Neural cell (in vitro differentiated cells): Measurements from ENCODE around the gene IL17REL. TPM values are rescaled to one million over a fixed set of nuclear protein-coding genes. Genes with fewer than 3 reads are reported as not detected.

Experiments used
- H2AFZ ChIP-seq: fragments of 200-600, 300-800 bp; sonication (generic), shearing (Covaris generic); 2 replicates; pipeline ENCODE4 v1.6.0; 2014; ENCODE audit warnings: low read depth, mild to moderate bottlenecking, antibody characterized with exemption, low read length, moderate library complexity
- H3F3A ChIP-seq: fragments of 200-600 bp; shearing (Covaris generic); 2 replicates; pipeline ENCODE4 v1.6.1; 2016; ENCODE audit warnings: mild to moderate bottlenecking, moderate library complexity, mixed read lengths, antibody characterized with exemption, low read length; ENCODE audit not compliant: insufficient read depth, poor library complexity, severe bottlenecking
- H3K27ac ChIP-seq: fragments of 200-600, 300-800 bp; sonication (generic), shearing (Covaris generic); 2 replicates; pipeline ENCODE4 v1.5.1; 2014; ENCODE audit warnings: mild to moderate bottlenecking, low read length, moderate library complexity
- H3K27me3 ChIP-seq: fragments of 300-800, 200-600 bp; sonication (generic), shearing (Covaris generic); 2 replicates; pipeline ENCODE4 v1.6.0; 2014; ENCODE audit warnings: mild to moderate bottlenecking, low read depth, low read length, moderate library complexity; ENCODE audit not compliant: insufficient read depth
- H3K36me3 ChIP-seq: fragments of 300-800, 200-600 bp; sonication (generic), shearing (Covaris generic); 2 replicates; pipeline ENCODE4 v1.5.1; 2014; ENCODE audit warnings: mild to moderate bottlenecking, antibody characterized with exemption, low read length, moderate library complexity; ENCODE audit not compliant: insufficient read depth
- H3K4me2 ChIP-seq: fragments of 300-800, 200-600 bp; sonication (generic), shearing (Covaris generic); 2 replicates; pipeline ENCODE4 v1.6.0; 2014; ENCODE audit warnings: mild to moderate bottlenecking, low read length
- H3K4me3 ChIP-seq: fragments of 300-800, 200-600 bp; sonication (generic), shearing (Covaris generic); 2 replicates; pipeline ENCODE4 v1.5.1; 2014; ENCODE audit warnings: mild to moderate bottlenecking, low read length, moderate library complexity
- H3K79me2 ChIP-seq: fragments of 200-600 bp; shearing (Covaris generic); replicated peaks from 2 replicates; pipeline ENCODE4 v1.6.0; 2014; ENCODE audit warnings: mild to moderate bottlenecking, low read length, moderate library complexity; ENCODE audit not compliant: insufficient read depth
- H3K9ac ChIP-seq: fragments of 300-800, 200-600 bp; sonication (generic), shearing (Covaris generic); 2 replicates; pipeline ENCODE4 v1.6.1; 2016; ENCODE audit warnings: mild to moderate bottlenecking, low read length, mixed read lengths
- H3K9me2 ChIP-seq: fragments of 200-600 bp; shearing (Covaris generic); 2 replicates; pipeline ENCODE4 v1.6.1; 2016; ENCODE audit warnings: mild to moderate bottlenecking, low read length, mixed read lengths; ENCODE audit not compliant: insufficient read depth
- H3K9me3 ChIP-seq: fragments of 200-600, 300-800 bp; sonication (generic), shearing (Covaris generic); 2 replicates; pipeline ENCODE4 v1.6.1; 2016; ENCODE audit warnings: mild to moderate bottlenecking, mixed run types, low read length, moderate library complexity, mixed read lengths
- H4K20me1 ChIP-seq: fragments of 200-600 bp; shearing (Covaris generic); 2 replicates; pipeline ENCODE4 v1.6.1; 2016; ENCODE audit warnings: mild to moderate bottlenecking, mixed run types; ENCODE audit not compliant: insufficient read depth
- EP300 ChIP-seq: fragments of 450-650 bp; conservative IDR thresholded peaks from 2 replicates; pipeline ENCODE4 v1.6.1; 2014; ENCODE audit warnings: antibody characterized with exemption, mild to moderate bottlenecking, moderate library complexity; ENCODE audit not compliant: poor library complexity, severe bottlenecking
- EZH2 ChIP-seq: fragments of 200-600, 300-800 bp; shearing (Covaris generic), sonication (generic); IDR thresholded peaks from 2 replicates; pipeline ENCODE4 v1.6.1; 2014; ENCODE audit warnings: antibody characterized with exemption, low read length, borderline replicate concordance, mild to moderate bottlenecking; ENCODE audit not compliant: insufficient read depth, poor library complexity, severe bottlenecking
- MXI1 ChIP-seq: fragments of 450-650 bp; conservative IDR thresholded peaks from 2 replicates; pipeline ENCODE4 v1.6.1; 2014; ENCODE audit warnings: antibody characterized with exemption, mild to moderate bottlenecking; ENCODE audit not compliant: poor library complexity, severe bottlenecking
- POLR2AphosphoS5 ChIP-seq: IDR thresholded peaks from 2 replicates; pipeline ENCODE4 v1.6.1; 2012
- RAD21 ChIP-seq: fragments of 450-650 bp; conservative IDR thresholded peaks from 2 replicates; pipeline ENCODE4 v1.6.1; 2014; ENCODE audit warnings: antibody characterized with exemption, mild to moderate bottlenecking, moderate library complexity
- SMC3 ChIP-seq: fragments of 450-650 bp; conservative IDR thresholded peaks from 2 replicates; pipeline ENCODE4 v1.6.1; 2014; ENCODE audit warnings: antibody characterized with exemption, mild to moderate bottlenecking, moderate library complexity; ENCODE audit not compliant: poor library complexity
- TAF1 ChIP-seq: IDR thresholded peaks from 2 replicates; pipeline ENCODE4 v1.6.1; 2012; ENCODE audit warnings: low read depth
- polyA plus RNA-seq: library from polyadenylated mRNA; depleted of rRNA; stranded (reverse); fragments of >200 nt; gene quantifications from 2 replicates; pipeline ENCODE4 v1.2.3, GENCODE V29; 2014
- TF ChIP-seq, protein P1 (sequence below): IDR thresholded peaks from 2 replicates; pipeline ENCODE4 v1.6.1; 2012; ENCODE audit warnings: borderline replicate concordance
- TF ChIP-seq, protein P2 (sequence below): fragments of 450-650 bp; IDR thresholded peaks from 2 replicates; pipeline ENCODE4 v1.5.1; 2014; ENCODE audit warnings: antibody characterized with exemption, mild to moderate bottlenecking, moderate library complexity; ENCODE audit not compliant: poor library complexity, severe bottlenecking

The IL17REL gene
- polyA plus RNA-seq, 1 donor from 2014 or later: not detected

DNA sequence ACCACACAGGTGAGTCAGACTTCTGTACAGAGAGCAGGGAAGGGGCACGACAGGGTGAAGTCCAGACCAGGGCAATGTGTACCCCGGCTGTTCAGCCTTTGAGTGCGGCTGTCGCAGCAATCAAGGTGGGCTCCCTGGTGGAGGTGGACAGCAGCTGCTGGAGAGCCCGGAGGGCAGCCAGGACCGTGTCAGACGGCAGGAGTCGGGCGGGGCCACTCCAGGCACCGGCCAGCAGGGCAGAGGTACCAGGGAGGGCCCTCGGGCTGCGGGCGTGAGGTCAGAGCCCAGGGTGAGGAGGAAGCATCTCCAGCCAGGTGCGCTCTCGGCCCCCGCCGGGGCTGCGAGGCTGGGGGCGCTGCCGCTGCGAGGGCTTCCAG, 52.8 kb downstream of the IL17REL start:
- TF ChIP-seq, protein P1, sequence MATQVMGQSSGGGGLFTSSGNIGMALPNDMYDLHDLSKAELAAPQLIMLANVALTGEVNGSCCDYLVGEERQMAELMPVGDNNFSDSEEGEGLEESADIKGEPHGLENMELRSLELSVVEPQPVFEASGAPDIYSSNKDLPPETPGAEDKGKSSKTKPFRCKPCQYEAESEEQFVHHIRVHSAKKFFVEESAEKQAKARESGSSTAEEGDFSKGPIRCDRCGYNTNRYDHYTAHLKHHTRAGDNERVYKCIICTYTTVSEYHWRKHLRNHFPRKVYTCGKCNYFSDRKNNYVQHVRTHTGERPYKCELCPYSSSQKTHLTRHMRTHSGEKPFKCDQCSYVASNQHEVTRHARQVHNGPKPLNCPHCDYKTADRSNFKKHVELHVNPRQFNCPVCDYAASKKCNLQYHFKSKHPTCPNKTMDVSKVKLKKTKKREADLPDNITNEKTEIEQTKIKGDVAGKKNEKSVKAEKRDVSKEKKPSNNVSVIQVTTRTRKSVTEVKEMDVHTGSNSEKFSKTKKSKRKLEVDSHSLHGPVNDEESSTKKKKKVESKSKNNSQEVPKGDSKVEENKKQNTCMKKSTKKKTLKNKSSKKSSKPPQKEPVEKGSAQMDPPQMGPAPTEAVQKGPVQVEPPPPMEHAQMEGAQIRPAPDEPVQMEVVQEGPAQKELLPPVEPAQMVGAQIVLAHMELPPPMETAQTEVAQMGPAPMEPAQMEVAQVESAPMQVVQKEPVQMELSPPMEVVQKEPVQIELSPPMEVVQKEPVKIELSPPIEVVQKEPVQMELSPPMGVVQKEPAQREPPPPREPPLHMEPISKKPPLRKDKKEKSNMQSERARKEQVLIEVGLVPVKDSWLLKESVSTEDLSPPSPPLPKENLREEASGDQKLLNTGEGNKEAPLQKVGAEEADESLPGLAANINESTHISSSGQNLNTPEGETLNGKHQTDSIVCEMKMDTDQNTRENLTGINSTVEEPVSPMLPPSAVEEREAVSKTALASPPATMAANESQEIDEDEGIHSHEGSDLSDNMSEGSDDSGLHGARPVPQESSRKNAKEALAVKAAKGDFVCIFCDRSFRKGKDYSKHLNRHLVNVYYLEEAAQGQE: no peak
- TF ChIP-seq POLR2AphosphoS5: no peak
- no peak for TF ChIP-seq EZH2
- no peak for TF ChIP-seq TAF1
- no peak for TF ChIP-seq EP300
- TF ChIP-seq, protein P2, sequence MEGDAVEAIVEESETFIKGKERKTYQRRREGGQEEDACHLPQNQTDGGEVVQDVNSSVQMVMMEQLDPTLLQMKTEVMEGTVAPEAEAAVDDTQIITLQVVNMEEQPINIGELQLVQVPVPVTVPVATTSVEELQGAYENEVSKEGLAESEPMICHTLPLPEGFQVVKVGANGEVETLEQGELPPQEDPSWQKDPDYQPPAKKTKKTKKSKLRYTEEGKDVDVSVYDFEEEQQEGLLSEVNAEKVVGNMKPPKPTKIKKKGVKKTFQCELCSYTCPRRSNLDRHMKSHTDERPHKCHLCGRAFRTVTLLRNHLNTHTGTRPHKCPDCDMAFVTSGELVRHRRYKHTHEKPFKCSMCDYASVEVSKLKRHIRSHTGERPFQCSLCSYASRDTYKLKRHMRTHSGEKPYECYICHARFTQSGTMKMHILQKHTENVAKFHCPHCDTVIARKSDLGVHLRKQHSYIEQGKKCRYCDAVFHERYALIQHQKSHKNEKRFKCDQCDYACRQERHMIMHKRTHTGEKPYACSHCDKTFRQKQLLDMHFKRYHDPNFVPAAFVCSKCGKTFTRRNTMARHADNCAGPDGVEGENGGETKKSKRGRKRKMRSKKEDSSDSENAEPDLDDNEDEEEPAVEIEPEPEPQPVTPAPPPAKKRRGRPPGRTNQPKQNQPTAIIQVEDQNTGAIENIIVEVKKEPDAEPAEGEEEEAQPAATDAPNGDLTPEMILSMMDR: no peak
- TF ChIP-seq RAD21: no peak
- TF ChIP-seq MXI1: no peak
- TF ChIP-seq SMC3: no peak
- Histone ChIP-seq H3K9ac (peak overlapping the region; percentile 64), H3K4me3 (peak overlapping the region; percentile 84), H4K20me1 (no peaks in the 10 kb centered on the region), H2AFZ (peak overlapping the region; percentile 40), H3F3A (no peaks in the 10 kb centered on the region), H3K27me3 (no peaks in the 10 kb centered on the region), H3K27ac (peak overlapping the region; percentile 59), H3K36me3 (no peaks in the 10 kb centered on the region), H3K4me2 (peak overlapping the region; percentile 30), H3K9me2 (no peaks in the 10 kb centered on the region), H3K79me2 (no peaks in the 10 kb centered on the region), H3K9me3 (no peaks in the 10 kb centered on the region)

DNA sequence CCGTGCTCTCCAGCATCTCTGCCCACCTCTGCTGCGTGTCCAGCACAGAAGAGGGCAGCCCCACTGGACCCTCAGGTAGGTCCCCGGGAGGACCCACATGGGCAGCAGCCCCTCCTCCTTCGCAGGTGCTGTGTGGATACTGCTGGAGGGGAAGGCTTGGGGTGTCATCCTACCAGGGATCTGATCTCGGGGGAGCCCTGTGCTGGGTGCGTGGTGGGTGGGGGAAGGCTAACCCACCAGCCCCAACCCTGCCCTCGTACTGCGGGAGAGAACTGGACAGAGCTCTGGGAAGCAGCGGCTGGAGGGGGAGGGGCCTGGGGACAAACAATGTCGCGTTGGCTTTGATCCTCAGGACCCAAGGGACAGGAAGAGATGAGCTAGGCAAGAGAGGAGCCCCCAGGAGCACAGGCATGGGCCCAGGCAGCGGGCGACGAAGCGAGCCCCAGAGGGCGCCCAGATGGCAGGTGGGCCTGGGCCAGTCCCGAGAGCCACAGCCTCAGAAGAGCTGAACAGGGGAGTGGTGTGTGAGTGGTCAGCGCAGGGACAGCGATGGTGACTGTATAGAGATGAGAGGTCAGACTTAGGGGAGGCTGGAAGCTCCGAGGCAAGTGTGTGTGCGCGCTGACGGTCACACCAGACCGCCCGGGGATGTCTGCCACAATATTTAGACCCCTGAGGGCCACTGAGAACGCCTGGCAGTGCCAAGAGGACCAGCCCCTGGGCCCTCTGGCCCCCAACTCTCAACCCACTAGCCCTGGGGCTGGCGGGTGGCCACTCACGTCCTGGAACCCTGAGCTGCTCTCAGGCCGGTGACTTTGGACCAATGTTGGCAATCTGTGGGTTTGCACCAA, 53.4 kb downstream of the IL17REL start:
- Histone ChIP-seq H3K27ac (no peak overlapping the region), H3K27me3 (no peaks in the 10 kb centered on the region), H3K9me3 (no peaks in the 10 kb centered on the region), H3K4me3 (peak overlapping the region; percentile 84), H4K20me1 (no peaks in the 10 kb centered on the region), H3K9me2 (no peaks in the 10 kb centered on the region), H3K4me2 (no peak overlapping the region), H3K79me2 (no peaks in the 10 kb centered on the region), H2AFZ (no peak overlapping the region), H3F3A (no peaks in the 10 kb centered on the region), H3K9ac (no peak overlapping the region), H3K36me3 (no peaks in the 10 kb centered on the region)
- no peak for TF ChIP-seq EZH2
- TF ChIP-seq TAF1: no peak
- TF ChIP-seq, protein P1: no peak
- TF ChIP-seq SMC3: no peak
- no peak for TF ChIP-seq EP300
- TF ChIP-seq, protein P2: no peak
- no peak for TF ChIP-seq POLR2AphosphoS5
- no peak for TF ChIP-seq RAD21
- TF ChIP-seq MXI1: no peak
